Measurements from ENCODE around the gene YLPM1. TPM values are rescaled to one million over a fixed set of nuclear protein-coding genes. Genes with fewer than 3 reads are reported as not detected.

The YLPM1 gene
- total and polyA plus RNA-seq, 2 donors (not counting 1 experiment from before 2014, with no cell fraction given): 22.4 to 116 TPM

DNA sequence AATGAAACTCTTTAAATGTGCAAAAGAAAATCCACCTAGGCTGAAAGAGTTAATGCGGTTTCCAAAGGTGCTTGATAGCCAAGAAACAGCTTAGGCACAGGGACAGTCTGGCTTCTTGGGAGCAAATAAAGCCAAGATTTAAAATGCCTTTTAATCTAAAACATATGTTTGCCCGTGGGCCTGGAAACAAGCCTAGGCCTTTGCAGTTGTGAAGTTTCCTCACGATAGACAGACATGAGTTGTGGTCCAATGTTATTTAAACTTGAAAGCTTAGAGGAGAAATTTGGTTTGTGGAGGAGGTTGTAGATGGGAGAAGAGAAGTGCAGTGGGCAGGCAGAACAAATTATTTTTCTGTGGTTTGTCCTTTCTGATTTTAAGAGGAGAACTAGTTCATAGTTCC lies 83.1 kb downstream of the YLPM1 start:
- H3K27ac Mint-ChIP-seq: no peak overlapping the region
- H3K4me3 Mint-ChIP-seq: no peak overlapping the region
- ATAC-seq (ENCODE audit: low read depth) (no peak), DNase-seq (no peak)
- no peak overlapping the region for H3K4me3 ChIP-seq (ENCODE audit: control extremely low read depth in 1 of 5, extremely low read depth in 1 of 5, insufficient read depth in 1 of 5, low read depth in 2 of 5, low read length in 4 of 5)
- H3K27me3 ChIP-seq (replicated peaks in 1 of 4; ENCODE audit: control extremely low read depth in 1 of 4, control insufficient read depth in 3 of 4, insufficient read depth in 4 of 4, low read length in 3 of 4): no peaks in the 10 kb centered on the region
- no peak overlapping the region for H2AFZ ChIP-seq (ENCODE audit: insufficient read depth, low read depth, low read length, poor library complexity, severe bottlenecking)
- H4K20me1 ChIP-seq (ENCODE audit: control insufficient read depth, insufficient read depth, low read length, poor library complexity, severe bottlenecking): no peaks in the 10 kb centered on the region
- peaks cover 15% of the 10 kb centered on the region for H3K4me1 Mint-ChIP-seq
- H3K36me3 ChIP-seq (replicated peaks in 1 of 2; ENCODE audit: control extremely low read depth in 1 of 2, control insufficient read depth in 1 of 2, extremely low read depth in 1 of 2, insufficient read depth in 2 of 2, low read length in 1 of 2): no peaks in the 10 kb centered on the region
- peaks cover 13 to 14% of the 10 kb centered on the region in 2 donors for H3K4me1 ChIP-seq (ENCODE audit: control insufficient read depth in 2 of 2, insufficient read depth in 2 of 2, low read length in 2 of 2)
- 90% methylated on average over 3 of the region's 3 CpGs for WGBS (ENCODE audit: insufficient coverage)
- no peaks in the 10 kb centered on the region for H3K79me2 ChIP-seq (ENCODE audit: control insufficient read depth, insufficient read depth, low read length)
- H3K9ac ChIP-seq (ENCODE audit: low read length): no peak overlapping the region
- H3K27ac ChIP-seq (ENCODE audit: low read length in 2 of 2): no peak overlapping the region
- ChIA-PET CTCF (interaction anchor here (8.6 to 41.3 kb wide), 2 partner anchors 15 to 55 kb away, joined by 82 to 926 read pairs; no protein-coding TSS in a partner anchor), POLR2A (no interaction called here)
- H3K9me3 ChIP-seq (ENCODE audit: control extremely low read depth in 1 of 3, control insufficient read depth in 2 of 3, insufficient read depth in 1 of 3, low read length in 2 of 3): no peaks in the 10 kb centered on the region
- intact Hi-C loops (cut with micrococcal nuclease): no loop called here
- no peak overlapping the region for H3K4me2 ChIP-seq (replicated peaks; ENCODE audit: low read depth, low read length, poor library complexity, severe bottlenecking)
- H3K27me3 Mint-ChIP-seq: no peaks in the 10 kb centered on the region
- no peak for TF ChIP-seq EZH2 (IDR thresholded peaks at IDR 0.05; ENCODE audit: borderline replicate concordance, insufficient read depth, low read depth, low read length, poor library complexity, severe bottlenecking)
- TF ChIP-seq, protein P1, sequence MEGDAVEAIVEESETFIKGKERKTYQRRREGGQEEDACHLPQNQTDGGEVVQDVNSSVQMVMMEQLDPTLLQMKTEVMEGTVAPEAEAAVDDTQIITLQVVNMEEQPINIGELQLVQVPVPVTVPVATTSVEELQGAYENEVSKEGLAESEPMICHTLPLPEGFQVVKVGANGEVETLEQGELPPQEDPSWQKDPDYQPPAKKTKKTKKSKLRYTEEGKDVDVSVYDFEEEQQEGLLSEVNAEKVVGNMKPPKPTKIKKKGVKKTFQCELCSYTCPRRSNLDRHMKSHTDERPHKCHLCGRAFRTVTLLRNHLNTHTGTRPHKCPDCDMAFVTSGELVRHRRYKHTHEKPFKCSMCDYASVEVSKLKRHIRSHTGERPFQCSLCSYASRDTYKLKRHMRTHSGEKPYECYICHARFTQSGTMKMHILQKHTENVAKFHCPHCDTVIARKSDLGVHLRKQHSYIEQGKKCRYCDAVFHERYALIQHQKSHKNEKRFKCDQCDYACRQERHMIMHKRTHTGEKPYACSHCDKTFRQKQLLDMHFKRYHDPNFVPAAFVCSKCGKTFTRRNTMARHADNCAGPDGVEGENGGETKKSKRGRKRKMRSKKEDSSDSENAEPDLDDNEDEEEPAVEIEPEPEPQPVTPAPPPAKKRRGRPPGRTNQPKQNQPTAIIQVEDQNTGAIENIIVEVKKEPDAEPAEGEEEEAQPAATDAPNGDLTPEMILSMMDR (IDR thresholded peaks at IDR 0.05): no peak
- H3K9me3 Mint-ChIP-seq (ENCODE audit: insufficient read depth): no peaks in the 10 kb centered on the region

GRCh38 chr14:74846968-74847665 lies 84.0 kb downstream of the YLPM1 start:
- Mint-ChIP-seq H3K4me1 (peaks cover 7% of the 10 kb centered on the region), H3K9me3 (ENCODE audit: insufficient read depth) (no peaks in the 10 kb centered on the region), H3K27me3 (no peaks in the 10 kb centered on the region), H3K27ac (no peak overlapping the region), H3K4me3 (no peak overlapping the region)
- no peaks in the 10 kb centered on the region for H3K79me2 ChIP-seq (ENCODE audit: control insufficient read depth, insufficient read depth, low read length)
- ChIA-PET CTCF (interaction anchor here (1.0 to 41.3 kb wide), 3 partner anchors 9 to 54 kb away, joined by 3 to 926 read pairs (median 82); no protein-coding TSS in a partner anchor), POLR2A (interaction anchor here (0.9 kb wide), 1 partner anchor 217 kb away, joined by 3 read pairs; no protein-coding TSS in a partner anchor)
- H3K27ac ChIP-seq (ENCODE audit: low read length in 2 of 2): no peak overlapping the region
- no peaks in the 10 kb centered on the region for H3K9me3 ChIP-seq (ENCODE audit: control extremely low read depth in 1 of 3, control insufficient read depth in 2 of 3, insufficient read depth in 1 of 3, low read length in 2 of 3)
- no peaks in the 10 kb centered on the region for H4K20me1 ChIP-seq (ENCODE audit: control insufficient read depth, insufficient read depth, low read length, poor library complexity, severe bottlenecking)
- ATAC-seq (ENCODE audit: low read depth) (no peak), DNase-seq (no peak)
- WGBS (ENCODE audit: insufficient coverage): 100% methylated on average over 1 of the region's 1 CpG
- intact Hi-C loops (cut with micrococcal nuclease): no loop called here
- H3K4me3 ChIP-seq (ENCODE audit: control extremely low read depth in 1 of 5, extremely low read depth in 1 of 5, insufficient read depth in 1 of 5, low read depth in 2 of 5, low read length in 4 of 5): no peak overlapping the region
- H3K4me2 ChIP-seq (replicated peaks; ENCODE audit: low read depth, low read length, poor library complexity, severe bottlenecking): no peak overlapping the region
- no peak overlapping the region for H3K9ac ChIP-seq (ENCODE audit: low read length)
- no peak overlapping the region for H2AFZ ChIP-seq (ENCODE audit: insufficient read depth, low read depth, low read length, poor library complexity, severe bottlenecking)
- peaks cover 4% of the 10 kb centered on the region in 2 donors for H3K4me1 ChIP-seq (ENCODE audit: control insufficient read depth in 2 of 2, insufficient read depth in 2 of 2, low read length in 2 of 2)
- H3K27me3 ChIP-seq (replicated peaks in 1 of 4; ENCODE audit: control extremely low read depth in 1 of 4, control insufficient read depth in 3 of 4, insufficient read depth in 4 of 4, low read length in 3 of 4): no peaks in the 10 kb centered on the region
- H3K36me3 ChIP-seq (replicated peaks in 1 of 2; ENCODE audit: control extremely low read depth in 1 of 2, control insufficient read depth in 1 of 2, extremely low read depth in 1 of 2, insufficient read depth in 2 of 2, low read length in 1 of 2): no peaks in the 10 kb centered on the region
- no peak for TF ChIP-seq EZH2 (IDR thresholded peaks at IDR 0.05; ENCODE audit: borderline replicate concordance, insufficient read depth, low read depth, low read length, poor library complexity, severe bottlenecking)
- TF ChIP-seq, protein P1 (IDR thresholded peaks at IDR 0.05): no peak

Data from B cell (primary cell).